HG03045 (cell line): Measurements from ENCODE around the gene TMEM63B.
"Not testable (repeated sequence)": the region's sequence is repeated elsewhere in the genome, so short reads cannot be mapped to it uniquely, and the experiment has no call there.

ENCODE experiments used
- ATAC-seq: cut with Tn5 transposase; IDR thresholded peaks from one replicate; pipeline ENCODE4 v1.9.1; 2021; ENCODE audit warnings: mild to moderate bottlenecking, moderate library complexity; ENCODE audit not compliant: unreplicated experiment

Gene TMEM63B

DNA sequence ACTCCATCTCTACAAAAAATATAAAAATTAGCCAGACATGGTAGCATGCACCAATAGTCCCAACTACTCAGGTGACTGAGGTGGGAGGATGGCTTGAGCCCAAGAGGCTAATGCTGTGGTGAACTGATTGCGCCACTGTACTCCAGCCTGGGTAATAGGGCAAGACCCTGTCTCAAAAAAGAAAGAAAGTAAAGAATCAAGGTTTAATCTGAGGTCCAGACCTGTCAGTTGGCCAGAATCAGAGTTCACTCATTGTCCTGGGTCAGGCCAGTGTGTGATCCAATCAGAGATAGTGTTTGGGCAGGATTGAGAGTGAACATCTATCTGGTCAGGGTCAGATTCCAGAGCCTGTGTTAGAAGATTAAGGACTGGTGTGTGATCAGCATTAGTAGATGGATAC is 15.5 kb downstream of the TMEM63B start:
- no peak for ATAC-seq

DNA sequence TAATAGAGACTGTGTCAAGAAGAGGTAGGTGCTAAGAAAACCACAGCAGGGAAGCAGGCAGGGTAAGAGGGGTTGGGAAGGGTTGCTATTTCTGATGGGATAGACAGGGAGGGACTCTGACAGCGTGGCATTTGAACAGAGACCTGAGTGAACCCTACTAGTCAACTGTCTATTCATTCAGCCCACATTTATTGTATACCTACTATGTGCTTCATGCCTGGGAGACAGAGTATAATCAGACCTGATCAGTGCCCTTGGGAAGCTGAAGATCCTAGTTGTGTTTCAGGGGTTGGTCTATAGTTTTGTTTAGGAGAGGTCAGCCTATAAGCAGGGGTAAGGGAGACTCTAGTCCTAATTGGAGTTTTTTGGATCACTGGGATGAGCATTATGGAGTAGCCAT is 16.4 kb downstream of the TMEM63B start:
- ATAC-seq: no peak

DNA sequence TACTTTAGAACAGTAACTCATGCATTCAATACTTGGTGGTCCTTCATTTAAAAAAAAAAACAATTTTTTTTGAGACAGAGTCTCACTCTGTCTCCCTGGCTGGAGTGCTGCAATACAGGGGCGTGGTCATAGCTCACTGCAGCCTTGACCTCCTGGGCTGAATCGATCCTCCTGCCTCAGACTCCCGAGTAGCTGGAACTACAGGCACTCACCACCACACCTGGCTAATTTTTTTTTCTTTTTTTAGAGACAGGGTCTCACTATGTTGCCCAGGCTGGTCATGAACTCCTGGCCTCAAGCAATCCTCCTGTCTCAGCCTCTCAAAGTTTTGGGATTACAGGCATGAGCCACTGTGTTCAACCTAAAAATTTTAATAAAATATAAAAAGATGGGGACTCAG is 17.2 kb downstream of the TMEM63B start:
- ATAC-seq: not testable (repeated sequence)

- ATAC-seq: no peak
Observed at GRCh38 chr6:44145839-44146238, 18.5 kb downstream of the TMEM63B start.

DNA sequence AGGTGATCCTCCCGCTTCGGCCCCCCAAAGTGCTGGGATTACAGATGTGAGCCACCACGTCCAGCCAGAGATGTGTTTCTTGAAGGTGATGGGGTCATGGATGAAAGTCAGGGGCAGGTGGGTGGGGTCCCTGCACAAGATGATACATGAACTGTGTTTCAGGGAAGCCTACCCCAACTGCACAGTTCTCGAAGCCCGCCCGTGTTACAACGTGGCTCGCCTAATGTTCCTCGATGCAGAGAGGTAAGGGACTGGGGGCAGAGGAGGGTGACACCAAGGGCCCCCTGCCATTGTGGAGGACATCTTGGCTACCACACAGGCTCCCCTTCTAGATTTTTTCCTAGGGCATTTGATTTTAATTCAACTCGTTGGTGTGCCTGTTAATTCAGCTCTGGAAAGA is 19.3 kb downstream of the TMEM63B start:
- no peak for ATAC-seq

- ATAC-seq: no peak
Observed at GRCh38 chr6:44147256-44147655, 19.9 kb downstream of the TMEM63B start.

- ATAC-seq: no peak
Observed at GRCh38 chr6:44148306-44148705, 21.0 kb downstream of the TMEM63B start.

GRCh38 chr6:44149369-44150012 is 22.1 kb downstream of the TMEM63B start:
- ATAC-seq: no peak

DNA sequence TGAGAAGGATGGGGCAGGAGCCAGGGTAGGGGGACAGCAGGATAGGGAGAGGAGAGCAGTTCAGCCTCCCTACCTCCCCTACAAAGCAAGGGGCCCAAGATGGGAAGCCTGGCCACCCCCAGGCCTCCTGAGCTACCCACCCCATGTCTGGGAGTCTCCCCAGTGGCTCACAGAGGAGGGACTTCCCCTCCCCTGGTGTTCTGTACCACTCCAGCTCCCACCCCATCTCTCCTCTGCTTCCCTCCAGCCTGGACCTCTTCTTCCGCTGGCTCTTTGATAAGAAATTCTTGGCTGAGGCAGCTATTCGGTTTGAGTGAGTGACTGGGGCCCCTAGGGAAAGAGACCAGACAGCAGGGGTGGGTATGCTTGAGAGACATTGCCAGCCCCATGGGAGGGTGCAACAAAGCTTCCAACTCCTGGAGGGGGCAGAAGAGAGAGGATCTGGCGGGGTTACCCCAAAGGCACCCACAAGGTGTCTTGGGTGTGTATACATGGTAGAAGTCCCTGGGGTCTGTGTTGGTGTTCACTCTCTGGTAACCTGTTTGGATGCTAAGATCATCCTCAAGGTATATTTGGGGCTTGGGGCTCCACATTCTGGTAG is 23.1 kb downstream of the TMEM63B start:
- ATAC-seq: no peak

DNA sequence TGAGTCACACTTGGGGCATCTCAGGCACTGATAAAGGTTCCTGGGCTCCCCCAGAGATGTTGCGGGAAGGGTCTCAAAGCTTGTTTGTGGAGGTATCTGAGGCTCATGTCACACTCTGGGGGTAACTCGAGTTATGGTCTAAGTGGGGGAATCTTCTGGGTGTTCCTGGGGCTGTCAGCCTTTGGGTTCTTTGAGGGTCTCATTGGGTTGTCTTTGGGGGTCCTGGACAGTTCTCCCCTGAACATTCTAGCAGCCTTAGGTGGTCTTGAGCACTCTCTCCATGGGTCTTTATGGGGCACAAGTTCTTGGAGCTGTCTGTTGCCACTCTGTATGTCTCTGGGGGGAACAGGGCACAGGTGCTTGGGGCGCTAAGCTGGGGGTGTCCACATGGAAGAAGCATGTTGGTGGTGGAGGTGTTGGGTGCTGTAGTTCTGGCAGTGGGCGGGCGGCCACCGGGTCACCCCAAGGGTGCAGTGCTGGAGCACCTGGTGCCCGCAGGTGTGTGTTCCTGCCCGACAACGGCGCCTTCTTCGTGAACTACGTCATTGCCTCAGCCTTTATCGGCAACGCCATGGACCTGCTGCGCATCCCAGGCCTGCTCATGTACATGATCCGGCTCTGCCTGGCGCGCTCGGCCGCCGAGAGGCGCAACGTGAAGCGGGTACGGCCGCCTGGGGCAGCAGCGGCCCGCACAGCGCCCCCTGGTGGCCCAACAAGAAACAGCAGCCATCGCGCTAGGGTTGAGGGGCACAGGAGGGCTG is 24.2 kb downstream of the TMEM63B start:
- peak; percentile 57 for ATAC-seq

- ATAC-seq: no peak
Observed at GRCh38 chr6:44152109-44152461, 24.7 kb downstream of the TMEM63B start.

DNA sequence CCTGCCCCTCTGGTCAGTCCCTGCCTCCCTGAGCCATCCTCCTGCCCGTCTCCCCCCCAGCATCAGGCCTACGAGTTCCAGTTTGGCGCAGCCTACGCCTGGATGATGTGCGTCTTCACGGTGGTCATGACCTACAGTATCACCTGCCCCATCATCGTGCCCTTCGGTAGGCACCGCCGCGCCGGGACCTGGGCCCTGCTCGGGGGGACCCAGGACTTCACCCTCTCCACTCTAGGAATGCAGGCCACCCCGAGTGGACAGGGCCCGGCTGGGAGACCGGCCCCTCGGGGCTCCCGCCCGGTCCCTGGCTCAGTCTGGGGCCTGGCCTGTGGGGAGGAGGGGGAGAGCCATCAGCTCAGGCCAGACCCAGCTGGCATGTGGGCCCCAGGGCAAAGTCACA is 25.2 kb downstream of the TMEM63B start:
- no peak for ATAC-seq

DNA sequence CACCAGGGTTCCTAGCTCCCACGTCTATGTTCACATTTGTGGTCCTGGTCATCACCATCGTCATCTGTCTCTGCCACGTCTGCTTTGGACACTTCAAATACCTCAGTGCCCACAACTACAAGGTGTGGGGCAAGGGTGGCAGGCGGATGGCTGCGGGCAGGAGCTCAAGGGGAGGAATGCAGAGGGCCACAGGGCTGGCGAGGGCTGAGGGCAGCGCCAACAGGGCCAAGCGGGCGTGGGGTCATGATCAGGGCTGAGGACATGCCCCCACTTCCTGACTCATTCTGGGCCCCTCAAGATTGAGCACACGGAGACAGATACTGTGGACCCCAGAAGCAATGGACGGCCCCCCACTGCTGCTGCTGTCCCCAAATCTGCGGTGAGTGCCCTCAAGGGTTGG is 26.7 kb downstream of the TMEM63B start:
- ATAC-seq: no peak

DNA sequence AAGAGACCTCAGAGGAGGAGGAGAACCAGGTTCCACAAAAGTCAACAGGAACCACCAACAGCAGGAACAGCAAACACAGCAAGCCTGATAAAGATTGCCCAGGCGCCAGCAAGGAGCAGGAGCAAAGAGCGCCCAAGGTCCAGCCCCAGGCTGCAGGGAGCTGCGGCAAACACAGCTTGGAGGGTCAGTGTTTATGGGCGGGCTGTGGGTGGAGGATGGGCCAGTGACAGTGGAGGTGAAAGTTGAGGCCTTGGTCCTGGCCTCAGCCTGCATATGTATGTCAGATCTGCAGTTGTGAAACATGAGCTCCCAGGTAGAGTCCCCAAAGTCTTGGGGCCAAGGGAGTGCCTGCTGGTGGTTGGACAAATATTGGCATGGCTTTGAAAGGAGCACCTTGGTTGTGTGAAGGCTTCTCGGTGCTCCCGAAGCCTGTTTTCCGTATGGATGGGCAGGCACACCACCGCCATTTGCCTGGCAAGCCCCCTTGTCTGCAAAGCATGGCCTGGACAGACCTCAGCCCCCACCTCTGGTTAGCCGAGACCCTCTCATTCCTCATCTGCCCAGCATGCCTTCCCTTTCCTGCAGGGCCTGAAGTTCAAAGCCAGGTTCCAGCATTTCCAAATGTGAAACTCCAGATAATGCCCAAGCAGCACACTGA is 29.3 kb downstream of the TMEM63B start:
- ATAC-seq: no peak

- no peak for ATAC-seq
Observed at GRCh38 chr6:44157152-44157521, 29.8 kb downstream of the TMEM63B start.

GRCh38 chr6:44158770-44159228 is 31.4 kb downstream of the TMEM63B start, which contains the start of gene CAPN11:
CAPN11 (plus strand) TSS chr6:44158820; CDS start chr6:44158849, 29 bp downstream.
- no peak for ATAC-seq

GRCh38 chr6:44161997-44162338 is 34.6 kb downstream of the TMEM63B start:
- no peak for ATAC-seq

DNA sequence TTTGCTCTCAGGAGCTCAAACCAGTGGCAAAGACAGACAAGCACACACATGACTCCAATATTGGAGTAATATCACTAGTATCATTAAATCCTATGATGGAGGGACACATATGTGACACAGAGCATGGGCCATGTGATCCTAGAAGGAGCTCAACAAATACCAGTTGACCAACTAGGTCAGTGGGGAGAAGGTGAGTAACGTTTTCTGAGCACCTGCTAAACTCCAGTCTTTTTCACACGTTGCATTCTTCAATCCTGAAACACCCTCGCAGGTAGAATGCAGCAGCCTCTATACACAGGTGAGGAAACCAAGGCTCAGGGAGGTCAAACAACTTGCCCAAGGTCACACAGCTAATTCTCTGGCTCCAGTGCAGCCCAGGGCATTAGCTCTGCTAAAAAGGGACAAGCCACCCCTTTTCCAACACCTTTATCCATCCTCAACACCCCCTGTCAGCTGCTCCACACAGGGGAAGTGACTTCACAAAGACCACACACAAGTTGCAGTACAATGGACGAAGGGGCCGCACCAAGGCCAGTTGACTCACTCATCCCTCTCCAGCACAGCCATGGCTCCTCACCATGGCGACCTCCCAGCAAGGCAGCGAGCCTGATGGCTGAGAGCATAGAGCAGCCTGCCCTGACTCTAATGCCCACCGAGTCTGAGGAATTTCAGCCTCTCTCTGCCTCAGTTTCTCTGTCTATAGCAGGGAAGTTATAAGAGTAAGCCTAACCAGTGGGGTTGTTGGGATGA is 35.7 kb downstream of the TMEM63B start:
- ATAC-seq: no peak

DNA sequence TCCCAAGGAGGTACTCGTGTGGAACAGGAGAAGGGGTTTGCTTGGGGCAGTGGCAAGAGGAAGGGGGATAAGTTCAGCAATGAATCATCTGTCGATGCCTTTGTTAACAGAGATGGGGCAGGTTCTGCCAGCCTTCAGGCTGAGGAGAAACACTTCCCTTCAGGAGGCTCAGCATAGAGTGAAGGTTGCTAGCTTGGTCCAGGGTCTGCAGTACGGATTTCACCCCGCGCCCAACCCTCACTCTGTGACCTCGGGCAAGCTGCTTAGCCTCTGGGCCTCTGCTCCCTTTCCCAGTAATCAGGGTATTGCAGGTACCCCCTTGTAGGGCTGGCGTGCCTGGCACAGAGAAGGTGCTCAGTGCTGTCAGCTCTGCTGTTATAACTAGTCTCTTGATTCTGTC is 38.8 kb downstream of the TMEM63B start:
- no peak for ATAC-seq

GRCh38 chr6:44166591-44167184 is 39.3 kb downstream of the TMEM63B start:
- ATAC-seq: no peak

DNA sequence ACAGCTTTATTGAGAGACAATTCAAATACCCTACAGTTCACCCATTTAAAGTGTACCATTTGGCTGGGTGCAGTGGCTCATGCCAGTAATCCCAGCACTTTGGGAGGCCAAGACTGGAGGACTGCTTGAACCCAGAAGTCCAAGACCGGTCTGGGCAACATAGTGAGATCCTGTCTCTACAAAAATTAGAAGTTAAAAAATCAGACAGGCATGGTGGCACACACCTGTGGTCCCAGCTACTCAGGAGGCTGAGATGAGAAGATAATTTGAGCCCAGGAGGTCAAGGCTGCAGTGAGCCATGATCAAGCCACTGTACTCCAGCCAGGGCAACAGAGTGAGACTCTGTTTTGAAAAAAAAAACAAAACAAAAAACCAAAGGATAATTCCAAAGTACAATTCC is 40.2 kb downstream of the TMEM63B start:
- ATAC-seq: no peak
